ENCODE data around the gene CIDEA.
"Not testable (repeated sequence)": the region's sequence is repeated elsewhere in the genome, so short reads cannot be mapped to it uniquely, and the experiment has no call there.

The CIDEA gene

GRCh38 chr18:12254136-12254819, at the start of gene CIDEA:
Gene CIDEA, plus strand, starts transcription at chr18:12254361. Its CDS starts 23 bp downstream, at chr18:12254384.
- no peak for DNase-seq

GRCh38 chr18:12208296-12209153, 45.6 kb upstream of the CIDEA start:
- DNase-seq: not testable (repeated sequence)

- DNase-seq: not testable (repeated sequence)
Observed at GRCh38 chr18:12212308-12212707, 41.9 kb upstream of the CIDEA start.

- DNase-seq: not testable (repeated sequence)
Observed at GRCh38 chr18:12214296-12215005, 39.7 kb upstream of the CIDEA start.

- DNase-seq: not testable (repeated sequence)
Observed at GRCh38 chr18:12216471-12216870, 37.7 kb upstream of the CIDEA start.

- DNase-seq: not testable (repeated sequence)
Observed at GRCh38 chr18:12218603-12219002, 35.6 kb upstream of the CIDEA start.

GRCh38 chr18:12222041-12222440, 32.1 kb upstream of the CIDEA start:
- not testable (repeated sequence) for DNase-seq

- not testable (repeated sequence) for DNase-seq
Observed at GRCh38 chr18:12223326-12223725, 30.8 kb upstream of the CIDEA start.

- not testable (repeated sequence) for DNase-seq
Observed at GRCh38 chr18:12226807-12227206, 27.4 kb upstream of the CIDEA start.

GRCh38 chr18:12227399-12228186, 26.6 kb upstream of the CIDEA start:
- DNase-seq: not testable (repeated sequence)

- not testable (repeated sequence) for DNase-seq
Observed at GRCh38 chr18:12228308-12228707, 25.9 kb upstream of the CIDEA start.

GRCh38 chr18:12230561-12230960, 23.6 kb upstream of the CIDEA start:
- DNase-seq: not testable (repeated sequence)

- DNase-seq: no peak
Observed at GRCh38 chr18:12231040-12231882, 22.9 kb upstream of the CIDEA start.

- DNase-seq: no peak
Observed at GRCh38 chr18:12231986-12232385, 22.2 kb upstream of the CIDEA start.

GRCh38 chr18:12233378-12233777, 20.8 kb upstream of the CIDEA start:
- no peak for DNase-seq

- DNase-seq: no peak
Observed at GRCh38 chr18:12234451-12235190, 19.5 kb upstream of the CIDEA start.

- no peak for DNase-seq
Observed at GRCh38 chr18:12236141-12236540, 18.0 kb upstream of the CIDEA start.

GRCh38 chr18:12236934-12237832, 17.0 kb upstream of the CIDEA start:
- peak; percentile 70 for DNase-seq

- DNase-seq: no peak
Observed at GRCh38 chr18:12238826-12239225, 15.3 kb upstream of the CIDEA start.

GRCh38 chr18:12239431-12239830, 14.7 kb upstream of the CIDEA start:
- no peak for DNase-seq

Data from 8988T (cell line).